Measurements from ENCODE around the gene BET1L. TPM values are rescaled to one million over a fixed set of nuclear protein-coding genes. Genes with fewer than 3 reads are reported as not detected.

Gene BET1L
- total and polyA plus RNA-seq, 3 experiments from 2014 or later, result 36.1 to 60.4 (median 38.5) TPM

GRCh38 chr11:227824-228379 lies 20.7 kb upstream of the BET1L start:
- no peaks in the 10 kb centered on the region for H3K9me3 ChIP-seq (ENCODE audit: low read length)
- H3K4me3 ChIP-seq (ENCODE audit: low read length), result no peak overlapping the region
- Mint-ChIP-seq H3K4me1 (peaks cover 4 to 16% (median 5%) of the 10 kb centered on the region in 3 donors), H3K4me3 (no peak overlapping the region), H3K27me3 (no peaks in the 10 kb centered on the region), H3K27ac (peak overlapping the region in 4 of 8 donors; percentile 49 to 93 (median 68)), H3K36me3 (peaks cover 0 to 36% (median 8%) of the 10 kb centered on the region in 3 donors), H3K9me3 (peaks cover 0 to 1% (median 0%) of the 10 kb centered on the region in 5 donors)
- H3K27ac ChIP-seq (ENCODE audit: low read depth, low read length), result no peak overlapping the region
- H3K36me3 ChIP-seq (ENCODE audit: insufficient read depth, low read length), result peaks cover 6% of the 10 kb centered on the region
- no peaks in the 10 kb centered on the region for H3K4me1 ChIP-seq (ENCODE audit: insufficient read depth, low read length)
- ChIA-PET CTCF (no interaction called here), POLR2A (no interaction called here)
- no peaks in the 10 kb centered on the region for H3K27me3 ChIP-seq (ENCODE audit: insufficient read depth, low read length, poor library complexity, severe bottlenecking)
- DNase-seq, result no peak

GRCh38 chr11:225734-226453 lies 18.7 kb upstream of the BET1L start:
- Mint-ChIP-seq H3K36me3 (peaks cover 0 to 45% (median 4%) of the 10 kb centered on the region in 3 donors), H3K27me3 (no peaks in the 10 kb centered on the region), H3K27ac (peak overlapping the region in 3 of 8 donors; percentile 17 to 74 (median 57)), H3K4me1 (peaks cover 4 to 12% (median 5%) of the 10 kb centered on the region in 3 donors), H3K4me3 (no peak overlapping the region), H3K9me3 (peaks cover 0 to 1% (median 0%) of the 10 kb centered on the region in 5 donors)
- ChIA-PET POLR2A (no interaction called here), CTCF (no interaction called here)
- no peak overlapping the region for H3K4me3 ChIP-seq (ENCODE audit: low read length)
- no peaks in the 10 kb centered on the region for H3K4me1 ChIP-seq (ENCODE audit: insufficient read depth, low read length)
- H3K27me3 ChIP-seq (ENCODE audit: insufficient read depth, low read length, poor library complexity, severe bottlenecking), result no peaks in the 10 kb centered on the region
- DNase-seq, result no peak
- no peaks in the 10 kb centered on the region for H3K9me3 ChIP-seq (ENCODE audit: low read length)
- H3K27ac ChIP-seq (ENCODE audit: low read depth, low read length), result no peak overlapping the region
- peaks cover 6% of the 10 kb centered on the region for H3K36me3 ChIP-seq (ENCODE audit: insufficient read depth, low read length)

GRCh38 chr11:224424-224823 lies 17.2 kb upstream of the BET1L start:
- H3K4me3 Mint-ChIP-seq, result no peak overlapping the region
- Histone ChIP-seq H3K27ac (ENCODE audit: low read depth, low read length) (no peak overlapping the region), H3K4me3 (ENCODE audit: low read length) (no peak overlapping the region), H3K9me3 (ENCODE audit: low read length) (no peaks in the 10 kb centered on the region), H3K36me3 (ENCODE audit: insufficient read depth, low read length) (peaks cover 6% of the 10 kb centered on the region), H3K27me3 (ENCODE audit: insufficient read depth, low read length, poor library complexity, severe bottlenecking) (no peaks in the 10 kb centered on the region), H3K4me1 (ENCODE audit: insufficient read depth, low read length) (no peaks in the 10 kb centered on the region)
- H3K4me1 Mint-ChIP-seq, result peaks cover 4 to 12% (median 5%) of the 10 kb centered on the region in 3 donors
- no peak for DNase-seq
- CTCF ChIA-PET, result no interaction called here
- peak overlapping the region in 2 of 8 donors; percentile 54 to 70 for H3K27ac Mint-ChIP-seq
- H3K9me3 Mint-ChIP-seq, result peaks cover 0 to 1% (median 0%) of the 10 kb centered on the region in 5 donors
- peaks cover 0 to 41% (median 4%) of the 10 kb centered on the region in 3 donors for H3K36me3 Mint-ChIP-seq
- no peaks in the 10 kb centered on the region for H3K27me3 Mint-ChIP-seq
- POLR2A ChIA-PET, result no interaction called here

DNA sequence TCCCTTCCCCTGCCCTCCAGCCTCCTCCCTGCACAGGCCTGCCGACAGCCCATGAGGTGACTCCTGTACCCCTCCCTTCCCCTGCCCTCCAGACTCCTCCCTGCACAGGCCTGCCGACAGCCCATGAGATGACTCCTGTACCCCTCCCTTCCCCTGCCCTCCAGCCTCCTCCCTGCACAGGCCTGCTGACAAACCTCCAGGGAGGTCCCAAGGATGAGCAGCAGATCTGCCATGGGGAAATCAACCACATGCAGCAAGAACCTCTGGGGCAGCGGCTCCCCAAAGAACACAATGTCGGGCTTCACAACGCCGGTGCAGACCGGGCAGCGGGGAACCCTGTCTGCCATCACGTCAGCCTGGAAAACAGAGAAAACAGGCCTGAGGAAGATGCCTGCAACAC lies 16.7 kb upstream of the BET1L start:
- no peak for DNase-seq
- H3K4me1 ChIP-seq (ENCODE audit: insufficient read depth, low read length), result no peaks in the 10 kb centered on the region
- Mint-ChIP-seq H3K4me3 (no peak overlapping the region), H3K4me1 (peaks cover 4 to 12% (median 5%) of the 10 kb centered on the region in 3 donors), H3K36me3 (peaks cover 0 to 42% (median 8%) of the 10 kb centered on the region in 3 donors), H3K27me3 (no peaks in the 10 kb centered on the region), H3K9me3 (peaks cover 0 to 1% (median 0%) of the 10 kb centered on the region in 5 donors), H3K27ac (no peak overlapping the region)
- H3K27ac ChIP-seq (ENCODE audit: low read depth, low read length), result no peak overlapping the region
- no peak overlapping the region for H3K4me3 ChIP-seq (ENCODE audit: low read length)
- no peaks in the 10 kb centered on the region for H3K9me3 ChIP-seq (ENCODE audit: low read length)
- ChIA-PET CTCF (no interaction called here), POLR2A (no interaction called here)
- no peaks in the 10 kb centered on the region for H3K27me3 ChIP-seq (ENCODE audit: insufficient read depth, low read length, poor library complexity, severe bottlenecking)
- peaks cover 6% of the 10 kb centered on the region for H3K36me3 ChIP-seq (ENCODE audit: insufficient read depth, low read length)

GRCh38 chr11:223026-223789 lies 16.0 kb upstream of the BET1L start:
- Histone ChIP-seq H3K9me3 (ENCODE audit: low read length) (no peaks in the 10 kb centered on the region), H3K36me3 (ENCODE audit: insufficient read depth, low read length) (peaks cover 6% of the 10 kb centered on the region), H3K4me3 (ENCODE audit: low read length) (no peak overlapping the region), H3K27me3 (ENCODE audit: insufficient read depth, low read length, poor library complexity, severe bottlenecking) (no peaks in the 10 kb centered on the region), H3K27ac (ENCODE audit: low read depth, low read length) (no peak overlapping the region), H3K4me1 (ENCODE audit: insufficient read depth, low read length) (no peaks in the 10 kb centered on the region)
- no peak for DNase-seq
- Mint-ChIP-seq H3K4me3 (peak overlapping the region in 1 of 7 donors; percentile 2), H3K27ac (peak overlapping the region in 4 of 8 donors; percentile 5 to 89 (median 62)), H3K27me3 (no peaks in the 10 kb centered on the region), H3K36me3 (peaks cover 0 to 39% (median 8%) of the 10 kb centered on the region in 3 donors), H3K9me3 (peaks cover 0 to 1% (median 0%) of the 10 kb centered on the region in 5 donors), H3K4me1 (peaks cover 0 to 5% (median 1%) of the 10 kb centered on the region in 3 donors)
- ChIA-PET CTCF (no interaction called here), POLR2A (no interaction called here)

DNA sequence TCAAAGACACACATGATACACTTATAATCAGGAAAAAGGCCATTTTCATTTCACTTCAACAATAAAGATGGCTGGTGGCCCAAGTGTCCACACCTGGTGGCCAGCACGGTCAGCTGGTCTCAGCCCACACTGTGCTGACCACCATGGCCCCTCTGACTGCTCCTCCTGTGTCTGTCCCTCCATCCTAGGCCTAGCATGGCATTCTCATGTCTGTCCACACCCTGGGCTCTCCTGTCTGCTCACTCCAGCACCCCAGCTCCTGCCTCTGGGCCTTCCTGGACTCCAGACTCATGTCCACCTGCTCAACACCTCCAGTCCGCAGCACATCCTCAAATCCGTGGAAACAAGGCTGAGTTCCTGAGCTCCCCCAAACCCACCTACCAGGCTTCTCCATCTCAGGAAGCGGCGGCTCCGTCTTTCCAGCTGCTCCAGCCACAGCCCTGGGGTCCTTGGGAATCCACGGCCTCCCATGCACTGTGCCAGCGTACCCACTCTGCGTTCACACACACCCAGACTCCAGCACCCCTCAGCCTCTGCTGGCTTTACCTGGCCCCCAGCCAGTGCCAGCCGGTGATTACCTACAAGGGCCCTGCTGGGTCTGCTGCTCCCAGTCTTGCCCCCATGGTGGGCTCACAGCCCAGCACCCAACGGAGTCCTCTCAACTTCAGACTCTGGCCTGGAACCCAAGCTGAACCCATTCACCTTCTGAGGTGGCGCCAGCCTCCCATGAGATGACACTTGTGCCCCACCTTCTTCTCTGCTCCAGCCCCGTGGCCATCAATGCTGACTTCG lies 15.0 kb upstream of the BET1L start:
- H3K4me1 Mint-ChIP-seq, result peaks cover 0 to 5% (median 0%) of the 10 kb centered on the region in 3 donors
- H3K27me3 ChIP-seq (ENCODE audit: insufficient read depth, low read length, poor library complexity, severe bottlenecking), result no peaks in the 10 kb centered on the region
- no peaks in the 10 kb centered on the region for H3K9me3 ChIP-seq (ENCODE audit: low read length)
- H3K4me3 ChIP-seq (ENCODE audit: low read length), result no peak overlapping the region
- H3K27me3 Mint-ChIP-seq, result no peaks in the 10 kb centered on the region
- peaks cover 6% of the 10 kb centered on the region for H3K36me3 ChIP-seq (ENCODE audit: insufficient read depth, low read length)
- ChIA-PET CTCF (no interaction called here), POLR2A (no interaction called here)
- H3K27ac ChIP-seq (ENCODE audit: low read depth, low read length), result no peak overlapping the region
- H3K27ac Mint-ChIP-seq, result peak overlapping the region in 2 of 8 donors; percentile 50 to 54
- no peak for DNase-seq
- peaks cover 0 to 39% (median 7%) of the 10 kb centered on the region in 3 donors for H3K36me3 Mint-ChIP-seq
- H3K4me1 ChIP-seq (ENCODE audit: insufficient read depth, low read length), result no peaks in the 10 kb centered on the region
- peaks cover 0 to 1% (median 0%) of the 10 kb centered on the region in 5 donors for H3K9me3 Mint-ChIP-seq
- peak overlapping the region in 1 of 7 donors; percentile 2 for H3K4me3 Mint-ChIP-seq

- H3K27me3 ChIP-seq (ENCODE audit: insufficient read depth, low read length, poor library complexity, severe bottlenecking), result no peaks in the 10 kb centered on the region
- peaks cover 0 to 39% (median 7%) of the 10 kb centered on the region in 3 donors for H3K36me3 Mint-ChIP-seq
- no peak overlapping the region for H3K27ac Mint-ChIP-seq
- no peak overlapping the region for H3K27ac ChIP-seq (ENCODE audit: low read depth, low read length)
- peaks cover 0 to 1% (median 0%) of the 10 kb centered on the region in 5 donors for H3K9me3 Mint-ChIP-seq
- peaks cover 6% of the 10 kb centered on the region for H3K36me3 ChIP-seq (ENCODE audit: insufficient read depth, low read length)
- no peaks in the 10 kb centered on the region for H3K4me1 ChIP-seq (ENCODE audit: insufficient read depth, low read length)
- no peak for DNase-seq
- no peaks in the 10 kb centered on the region for H3K9me3 ChIP-seq (ENCODE audit: low read length)
- CTCF ChIA-PET, result no interaction called here
- peaks cover 0 to 5% (median 0%) of the 10 kb centered on the region in 3 donors for H3K4me1 Mint-ChIP-seq
- H3K4me3 Mint-ChIP-seq, result no peak overlapping the region
- POLR2A ChIA-PET, result no interaction called here
- H3K27me3 Mint-ChIP-seq, result no peaks in the 10 kb centered on the region
- no peak overlapping the region for H3K4me3 ChIP-seq (ENCODE audit: low read length)
These were observed 14.3 kb upstream of the BET1L start for GRCh38 chr11:221539-221938.

All from CD8-positive, alpha-beta memory T cell (primary cell).